Calu3 (cell line): Measurements from ENCODE around the gene APPBP2. TPM values are rescaled to one million over a fixed set of nuclear protein-coding genes. Genes with fewer than 3 reads are reported as not detected.

Experiments
- BruUV-seq: library from RNA; stranded (reverse); fragments of 400-500 nt; replicated peaks from 2 replicates; lab custom pipeline; 2021; lab: Mats Ljungman, UMichigan
- CTCF ChIA-PET: fragments of 300-600 bp; sonication (Branson Sonifier 250); formaldehyde crosslinking; loops from one replicate; lab custom pipeline; 2022; ENCODE audit warnings: antibody characterized with exemption; lab: Charles Lee
- DNase-seq: peaks from one replicate; pipeline ENCODE4 v3.0.0; 2022
- H3K27ac Mint-ChIP-seq: one replicate; pipeline ENCODE4 v1.8.0; 2022; ENCODE audit warnings: mixed read lengths; ENCODE audit not compliant: unreplicated experiment
- H3K27me3 Mint-ChIP-seq: one replicate; pipeline ENCODE4 v1.8.0; 2022; ENCODE audit warnings: mixed read lengths; ENCODE audit not compliant: unreplicated experiment
- H3K36me3 Mint-ChIP-seq: one replicate; pipeline ENCODE4 v1.8.0; 2022; ENCODE audit warnings: mild to moderate bottlenecking, moderate library complexity, mixed read lengths; ENCODE audit not compliant: insufficient read depth, unreplicated experiment
- H3K4me1 Mint-ChIP-seq: one replicate; pipeline ENCODE4 v1.8.0; 2022; ENCODE audit warnings: mild to moderate bottlenecking, low read depth, mixed read lengths; ENCODE audit not compliant: unreplicated experiment
- H3K4me3 Mint-ChIP-seq: one replicate; pipeline ENCODE4 v1.8.0; 2022; ENCODE audit warnings: mild to moderate bottlenecking, low read depth, moderate library complexity, mixed read lengths; ENCODE audit not compliant: unreplicated experiment
- H3K9me3 Mint-ChIP-seq: one replicate; pipeline ENCODE4 v1.8.0; 2022; ENCODE audit warnings: low read depth, mixed read lengths; ENCODE audit not compliant: unreplicated experiment
- CTCF ChIP-seq: fragments of 200-600 bp; IDR thresholded peaks from one replicate; pipeline ENCODE4 v1.8.0; 2022; ENCODE audit warnings: antibody characterized with exemption; ENCODE audit not compliant: unreplicated experiment
- intact Hi-C: fragments of 100-400 bp; cut with micrococcal nuclease; formaldehyde crosslinking; loops from one replicate; pipeline ENCODE4 v1.10.0; 2022; ENCODE audit not compliant: unreplicated experiment
- total RNA-seq: library from RNA; stranded (reverse); gene quantifications from 2 replicates; pipeline ENCODE4 v1.2.3, GENCODE V29; 2022

The APPBP2 gene
- total RNA-seq, 1 experiment from 2014 or later, result 24.3 TPM

- TF ChIP-seq CTCF, result no peak
- Mint-ChIP-seq H3K27me3 (no peaks in the 10 kb centered on the region), H3K4me1 (no peaks in the 10 kb centered on the region), H3K27ac (no peak overlapping the region), H3K9me3 (no peaks in the 10 kb centered on the region), H3K36me3 (no peaks in the 10 kb centered on the region), H3K4me3 (no peak overlapping the region)
- CTCF ChIA-PET, result no interaction called here
- no TSS peak for BruUV-seq
- intact Hi-C loops, result no loop called here
- no peak for DNase-seq
These were observed 113.3 kb downstream of the APPBP2 start for GRCh38 chr17:60412701-60413100.

- CTCF ChIA-PET, result no interaction called here
- Mint-ChIP-seq H3K27me3 (no peaks in the 10 kb centered on the region), H3K36me3 (no peaks in the 10 kb centered on the region), H3K9me3 (no peaks in the 10 kb centered on the region), H3K27ac (no peak overlapping the region), H3K4me1 (no peaks in the 10 kb centered on the region), H3K4me3 (no peak overlapping the region)
- no peak for TF ChIP-seq CTCF
- BruUV-seq, result no TSS peak
- no peak for DNase-seq
- intact Hi-C loops, result no loop called here
These were observed 116.0 kb downstream of the APPBP2 start for GRCh38 chr17:60410001-60410400.

DNA sequence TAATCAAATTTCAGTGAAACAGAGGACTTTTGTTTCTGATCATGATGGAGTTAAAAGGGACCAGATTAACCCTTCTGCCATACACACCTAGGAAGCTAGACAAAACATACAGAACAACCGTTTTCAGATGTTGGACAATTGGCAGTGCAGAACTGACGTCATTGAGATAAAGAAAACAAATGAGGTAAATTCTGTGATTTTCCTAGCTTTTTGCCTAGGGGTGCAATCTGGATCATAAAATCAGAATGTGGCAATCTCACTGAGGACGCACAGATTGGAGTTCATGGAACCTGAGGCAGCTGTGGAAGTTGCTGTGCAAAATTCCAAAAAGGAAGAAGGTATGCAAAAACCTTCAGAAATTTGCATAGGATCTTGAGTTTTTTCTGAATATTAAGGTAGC is 119.2 kb downstream of the APPBP2 start:
- no peak for TF ChIP-seq CTCF
- no peaks in the 10 kb centered on the region for H3K9me3 Mint-ChIP-seq
- no peak overlapping the region for H3K4me3 Mint-ChIP-seq
- H3K36me3 Mint-ChIP-seq, result no peaks in the 10 kb centered on the region
- intact Hi-C loops, result no loop called here
- DNase-seq, result no peak
- H3K4me1 Mint-ChIP-seq, result no peaks in the 10 kb centered on the region
- BruUV-seq, result no TSS peak
- H3K27ac Mint-ChIP-seq, result no peak overlapping the region
- CTCF ChIA-PET, result no interaction called here
- H3K27me3 Mint-ChIP-seq, result no peaks in the 10 kb centered on the region

GRCh38 chr17:60403962-60404361 is 122.1 kb downstream of the APPBP2 start:
- no peaks in the 10 kb centered on the region for H3K9me3 Mint-ChIP-seq
- DNase-seq, result no peak
- TF ChIP-seq CTCF, result no peak
- intact Hi-C loops, result loop anchor here (1.0 kb wide), 1 partner anchor 30 kb away; no protein-coding TSS in a partner anchor
- no peaks in the 10 kb centered on the region for H3K36me3 Mint-ChIP-seq
- H3K27me3 Mint-ChIP-seq, result no peaks in the 10 kb centered on the region
- H3K4me3 Mint-ChIP-seq, result no peak overlapping the region
- H3K4me1 Mint-ChIP-seq, result no peaks in the 10 kb centered on the region
- no TSS peak for BruUV-seq
- no peak overlapping the region for H3K27ac Mint-ChIP-seq
- CTCF ChIA-PET, result interaction anchor here (0.6 kb wide), 1 partner anchor 12 kb away, joined by 4 read pairs; the partner anchor contains the start of gene USP32
